ENCODE measurements around the gene RIF1.

Gene RIF1

GRCh38 chr2:151459358-151459757 is 49.7 kb downstream of the RIF1 start:
- peak; percentile 8 to 67 for DNase-seq (ENCODE audit: low read depth in 2 of 2)
- H3K4me3 ChIP-seq (replicated peaks in 1 of 2; ENCODE audit: low read depth in 2 of 2, low read length in 2 of 2), result no peak overlapping the region
- no peak for TF ChIP-seq CTCF (IDR thresholded peaks at IDR 0.05; ENCODE audit: low read depth, low read length)

- DNase-seq (ENCODE audit: low read depth in 2 of 2), result no peak
- TF ChIP-seq CTCF (IDR thresholded peaks at IDR 0.05; ENCODE audit: low read depth, low read length), result no peak
- no peak overlapping the region for H3K4me3 ChIP-seq (replicated peaks in 1 of 2; ENCODE audit: low read depth in 2 of 2, low read length in 2 of 2)
Measured at GRCh38 chr2:151465771-151466170, 56.1 kb downstream of the RIF1 start.

- TF ChIP-seq CTCF (IDR thresholded peaks at IDR 0.05; ENCODE audit: low read depth, low read length), result no peak
- H3K4me3 ChIP-seq (replicated peaks in 1 of 2; ENCODE audit: low read depth in 2 of 2, low read length in 2 of 2), result no peak overlapping the region
- no peak for DNase-seq (ENCODE audit: low read depth in 2 of 2)
Measured at GRCh38 chr2:151470556-151470955, 60.9 kb downstream of the RIF1 start.

GRCh38 chr2:151472966-151473365 is 63.3 kb downstream of the RIF1 start:
- DNase-seq (ENCODE audit: low read depth in 2 of 2), result no peak
- no peak overlapping the region for H3K4me3 ChIP-seq (replicated peaks in 1 of 2; ENCODE audit: low read depth in 2 of 2, low read length in 2 of 2)
- no peak for TF ChIP-seq CTCF (IDR thresholded peaks at IDR 0.05; ENCODE audit: low read depth, low read length)

- H3K4me3 ChIP-seq (replicated peaks in 1 of 2; ENCODE audit: low read depth in 2 of 2, low read length in 2 of 2), result no peak overlapping the region
- TF ChIP-seq CTCF (IDR thresholded peaks at IDR 0.05; ENCODE audit: low read depth, low read length), result no peak
- no peak for DNase-seq (ENCODE audit: low read depth in 2 of 2)
Measured at GRCh38 chr2:151475071-151475470, 65.4 kb downstream of the RIF1 start.

- DNase-seq (ENCODE audit: low read depth in 2 of 2), result no peak
- H3K4me3 ChIP-seq (replicated peaks in 1 of 2; ENCODE audit: low read depth in 2 of 2, low read length in 2 of 2), result no peak overlapping the region
- TF ChIP-seq CTCF (IDR thresholded peaks at IDR 0.05; ENCODE audit: low read depth, low read length), result no peak
Measured at GRCh38 chr2:151476287-151476686, 66.6 kb downstream of the RIF1 start.

- no peak for TF ChIP-seq CTCF (IDR thresholded peaks at IDR 0.05; ENCODE audit: low read depth, low read length)
- peak in 1 of 2 donors; percentile 48 for DNase-seq (ENCODE audit: low read depth in 2 of 2)
- no peak overlapping the region for H3K4me3 ChIP-seq (replicated peaks in 1 of 2; ENCODE audit: low read depth in 2 of 2, low read length in 2 of 2)
Measured at GRCh38 chr2:151478011-151478410, 68.3 kb downstream of the RIF1 start.
